OCI-M2 (cell line): Measurements from ENCODE around the gene KRT80.

Experiments
- DNase-seq: peaks from one replicate; lab custom pipeline; 2025; ENCODE audit not compliant: unreplicated experiment; lab: John Stamatoyannopoulos, UW

The KRT80 gene

GRCh38 chr12:52229836-52230343, 38.1 kb upstream of the KRT80 start:
- DNase-seq, result no peak

- DNase-seq, result no peak
Observed at GRCh38 chr12:52228931-52229330, 37.1 kb upstream of the KRT80 start.

GRCh38 chr12:52228366-52228765, 36.6 kb upstream of the KRT80 start:
- no peak for DNase-seq

- DNase-seq, result no peak
Observed at GRCh38 chr12:52227606-52228166, 35.9 kb upstream of the KRT80 start.

GRCh38 chr12:52226446-52226845, 34.6 kb upstream of the KRT80 start:
- DNase-seq, result no peak

- DNase-seq, result no peak
Observed at GRCh38 chr12:52225752-52226151, 33.9 kb upstream of the KRT80 start.

GRCh38 chr12:52224151-52224550, 32.3 kb upstream of the KRT80 start:
- DNase-seq, result no peak

GRCh38 chr12:52223406-52224039, 31.7 kb upstream of the KRT80 start:
- no peak for DNase-seq

- DNase-seq, result no peak
Observed at GRCh38 chr12:52222692-52223091, 30.9 kb upstream of the KRT80 start.

- no peak for DNase-seq
Observed at GRCh38 chr12:52221912-52222457, 30.2 kb upstream of the KRT80 start.

- no peak for DNase-seq
Observed at GRCh38 chr12:52221070-52221781, 29.4 kb upstream of the KRT80 start.

GRCh38 chr12:52220477-52220876, 28.7 kb upstream of the KRT80 start:
- no peak for DNase-seq

GRCh38 chr12:52218001-52218400, 26.2 kb upstream of the KRT80 start:
- DNase-seq, result no peak

- DNase-seq, result no peak
Observed at GRCh38 chr12:52217223-52217622, 25.4 kb upstream of the KRT80 start.

GRCh38 chr12:52216807-52217206, 25.0 kb upstream of the KRT80 start:
- DNase-seq, result no peak

GRCh38 chr12:52216100-52216499, 24.3 kb upstream of the KRT80 start:
- DNase-seq, result no peak

GRCh38 chr12:52215587-52216031, 23.8 kb upstream of the KRT80 start:
- no peak for DNase-seq

- no peak for DNase-seq
Observed at GRCh38 chr12:52214421-52214802, 22.6 kb upstream of the KRT80 start.

GRCh38 chr12:52213564-52214420, 22.0 kb upstream of the KRT80 start:
- no peak for DNase-seq

GRCh38 chr12:52212701-52213563, 21.1 kb upstream of the KRT80 start:
- DNase-seq, result no peak
